GM12801 (cell line): Measurements from ENCODE around the gene NOXO1.

Experiments used
- TF ChIP-seq, protein P1 (sequence below): IDR thresholded peaks from one replicate; pipeline ENCODE4 v1.5.1; 2011; ENCODE audit warnings: control low read depth; ENCODE audit not compliant: insufficient read length; ENCODE audit errors: extremely low read depth

NOXO1 gene

DNA sequence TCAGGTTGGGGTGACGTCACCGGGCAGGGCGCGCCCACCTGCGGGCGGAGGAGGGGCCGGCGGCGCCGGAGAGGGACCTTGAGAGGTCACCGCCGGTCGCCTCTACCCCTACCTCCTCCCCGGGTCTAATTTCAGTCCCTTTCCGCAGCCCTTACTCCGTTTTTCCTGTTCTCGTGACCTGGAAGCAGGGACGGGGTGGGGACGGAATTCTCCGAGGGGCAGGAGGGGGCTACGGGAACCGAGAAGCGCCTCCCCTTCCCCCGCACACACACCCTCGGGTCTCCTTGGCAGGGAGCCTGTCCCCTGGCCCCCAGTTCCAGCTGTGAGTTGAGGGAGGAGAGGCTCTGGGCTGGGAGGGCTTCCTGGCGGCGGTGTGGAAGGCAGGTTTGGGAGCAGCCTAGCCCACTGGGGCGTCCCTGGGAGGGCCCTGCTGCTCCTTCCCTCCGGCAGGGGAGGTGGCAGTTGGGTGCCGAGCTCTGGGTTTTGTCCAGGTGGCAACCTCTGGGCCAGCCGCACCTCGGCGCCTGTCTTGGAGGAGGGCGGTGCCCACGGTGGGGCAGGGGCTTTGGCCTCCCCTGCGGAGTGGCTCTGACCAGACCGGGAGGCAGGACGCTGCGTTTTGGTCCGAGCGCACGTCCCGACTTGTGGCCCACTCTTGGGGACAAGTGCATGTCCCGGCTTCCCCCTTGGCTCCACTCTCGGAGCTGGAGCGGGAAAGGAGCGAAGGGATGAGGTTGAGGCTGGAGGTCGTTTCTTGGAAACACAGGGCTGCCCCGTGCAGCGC lies 9.3 kb upstream of the NOXO1 start:
- TF ChIP-seq, protein P1, sequence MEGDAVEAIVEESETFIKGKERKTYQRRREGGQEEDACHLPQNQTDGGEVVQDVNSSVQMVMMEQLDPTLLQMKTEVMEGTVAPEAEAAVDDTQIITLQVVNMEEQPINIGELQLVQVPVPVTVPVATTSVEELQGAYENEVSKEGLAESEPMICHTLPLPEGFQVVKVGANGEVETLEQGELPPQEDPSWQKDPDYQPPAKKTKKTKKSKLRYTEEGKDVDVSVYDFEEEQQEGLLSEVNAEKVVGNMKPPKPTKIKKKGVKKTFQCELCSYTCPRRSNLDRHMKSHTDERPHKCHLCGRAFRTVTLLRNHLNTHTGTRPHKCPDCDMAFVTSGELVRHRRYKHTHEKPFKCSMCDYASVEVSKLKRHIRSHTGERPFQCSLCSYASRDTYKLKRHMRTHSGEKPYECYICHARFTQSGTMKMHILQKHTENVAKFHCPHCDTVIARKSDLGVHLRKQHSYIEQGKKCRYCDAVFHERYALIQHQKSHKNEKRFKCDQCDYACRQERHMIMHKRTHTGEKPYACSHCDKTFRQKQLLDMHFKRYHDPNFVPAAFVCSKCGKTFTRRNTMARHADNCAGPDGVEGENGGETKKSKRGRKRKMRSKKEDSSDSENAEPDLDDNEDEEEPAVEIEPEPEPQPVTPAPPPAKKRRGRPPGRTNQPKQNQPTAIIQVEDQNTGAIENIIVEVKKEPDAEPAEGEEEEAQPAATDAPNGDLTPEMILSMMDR = no peak

DNA sequence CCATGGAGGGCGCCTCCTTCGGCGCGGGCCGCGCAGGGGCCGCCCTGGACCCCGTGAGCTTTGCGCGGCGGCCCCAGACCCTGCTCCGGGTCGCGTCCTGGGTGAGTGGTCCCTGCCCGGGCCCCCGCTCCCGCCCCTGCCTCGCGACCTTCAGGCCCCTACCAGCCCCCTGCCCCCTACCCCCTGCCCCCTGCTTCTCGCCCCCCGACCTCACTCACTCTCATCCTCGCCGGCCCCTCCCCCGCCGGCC lies 8.8 kb upstream of the NOXO1 start:
- TF ChIP-seq, protein P1 = no peak

DNA sequence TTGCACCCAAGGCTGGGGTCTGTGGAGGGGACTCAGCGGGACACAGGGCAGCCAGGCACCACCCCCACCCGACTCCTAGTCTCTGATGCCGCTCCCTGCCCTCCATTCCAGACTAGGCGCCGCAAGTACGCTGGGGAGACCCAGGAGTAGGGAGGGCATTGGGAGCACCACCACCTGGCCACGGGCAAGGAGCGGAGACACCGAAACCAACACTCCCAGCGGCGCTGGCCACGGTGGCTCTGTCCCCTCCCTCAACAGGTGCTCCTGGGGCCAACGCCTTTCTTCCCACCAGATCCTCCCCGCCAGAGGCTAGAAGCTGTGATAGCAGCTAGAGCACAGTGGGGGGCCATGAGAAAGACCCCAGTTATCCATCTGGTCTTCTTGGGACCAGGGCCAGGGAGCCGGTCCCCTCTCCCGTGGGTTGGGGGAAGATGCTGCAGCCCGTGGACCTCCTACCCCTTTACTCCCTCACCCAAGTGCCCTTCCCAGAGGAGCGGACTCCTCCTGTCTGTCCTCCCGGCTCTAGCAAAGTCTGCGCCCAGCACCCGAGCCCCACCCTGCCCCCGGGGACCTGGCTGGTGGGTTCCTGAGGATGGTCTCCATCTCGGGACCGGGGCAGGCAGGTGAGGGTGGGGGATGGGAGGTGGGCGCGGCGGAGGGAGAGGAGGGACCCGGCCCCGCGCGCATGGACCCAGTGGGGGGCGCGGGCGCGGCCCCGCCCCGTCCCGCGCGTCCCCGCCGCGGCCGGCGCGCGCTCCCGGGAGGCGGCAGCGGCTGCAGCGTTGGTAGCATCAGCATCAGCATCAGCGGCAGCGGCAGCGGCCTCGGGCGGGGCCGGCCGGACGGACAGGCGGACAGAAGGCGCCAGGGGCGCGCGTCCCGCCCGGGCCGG lies 8.2 kb upstream of the NOXO1 start, which contains the start of gene SYNGR3:
Gene SYNGR3 (plus strand): TSS at position 762 of the 892 bp plus-strand sequence. CDS start 133 bp downstream, outside the sequence.
- TF ChIP-seq, protein P1 = no peak

DNA sequence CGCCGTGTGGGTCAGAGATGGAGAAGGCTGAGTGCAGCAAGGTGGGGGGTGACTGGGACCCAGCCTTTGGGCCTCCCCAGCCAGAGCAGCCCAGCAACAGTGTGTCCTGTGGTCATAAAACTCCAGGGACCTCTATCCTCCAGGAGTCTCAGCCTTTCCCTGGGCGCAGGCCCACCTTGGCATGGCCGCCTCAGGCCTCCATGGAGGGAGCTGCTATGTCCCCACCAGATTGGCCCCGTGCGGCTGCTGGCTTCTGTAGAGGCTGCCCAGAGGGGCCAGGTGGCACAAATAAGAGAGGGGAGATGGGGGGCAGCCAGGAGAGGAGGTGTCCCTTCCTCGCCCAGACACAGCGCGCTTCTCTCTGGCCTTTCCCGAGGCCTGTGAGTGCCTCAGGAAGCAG lies 5.9 kb upstream of the NOXO1 start:
- TF ChIP-seq, protein P1 = no peak

DNA sequence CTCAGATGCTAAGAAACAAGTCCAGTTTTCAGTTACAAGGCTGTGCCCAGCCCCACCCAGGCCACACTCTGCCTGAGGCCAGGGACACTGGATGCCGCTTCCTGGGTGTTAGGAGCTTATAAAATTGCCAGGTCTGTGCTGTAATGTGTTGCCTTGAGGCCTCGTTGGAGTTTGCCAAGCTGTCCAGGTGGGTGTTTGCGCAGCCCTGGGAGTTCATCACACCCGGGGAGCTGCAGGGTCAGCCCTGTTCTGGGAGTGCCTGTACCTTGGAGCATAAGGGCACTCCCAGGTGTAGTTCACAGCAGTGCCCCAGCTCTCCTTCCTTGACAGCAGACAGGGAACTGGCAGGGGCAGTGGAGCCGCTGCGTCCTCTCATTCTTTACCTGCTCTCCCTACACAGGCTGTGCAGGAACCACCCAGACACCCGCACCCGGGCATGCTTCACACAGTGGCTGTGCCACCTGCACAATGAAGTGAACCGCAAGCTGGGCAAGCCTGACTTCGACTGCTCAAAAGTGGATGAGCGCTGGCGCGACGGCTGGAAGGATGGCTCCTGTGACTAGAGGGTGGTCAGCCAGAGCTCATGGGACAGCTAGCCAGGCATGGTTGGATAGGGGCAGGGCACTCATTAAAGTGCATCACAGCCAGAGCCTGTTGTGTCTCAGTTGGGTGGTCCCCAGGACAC lies 4.3 kb upstream of the NOXO1 start:
- TF ChIP-seq, protein P1 = no peak

DNA sequence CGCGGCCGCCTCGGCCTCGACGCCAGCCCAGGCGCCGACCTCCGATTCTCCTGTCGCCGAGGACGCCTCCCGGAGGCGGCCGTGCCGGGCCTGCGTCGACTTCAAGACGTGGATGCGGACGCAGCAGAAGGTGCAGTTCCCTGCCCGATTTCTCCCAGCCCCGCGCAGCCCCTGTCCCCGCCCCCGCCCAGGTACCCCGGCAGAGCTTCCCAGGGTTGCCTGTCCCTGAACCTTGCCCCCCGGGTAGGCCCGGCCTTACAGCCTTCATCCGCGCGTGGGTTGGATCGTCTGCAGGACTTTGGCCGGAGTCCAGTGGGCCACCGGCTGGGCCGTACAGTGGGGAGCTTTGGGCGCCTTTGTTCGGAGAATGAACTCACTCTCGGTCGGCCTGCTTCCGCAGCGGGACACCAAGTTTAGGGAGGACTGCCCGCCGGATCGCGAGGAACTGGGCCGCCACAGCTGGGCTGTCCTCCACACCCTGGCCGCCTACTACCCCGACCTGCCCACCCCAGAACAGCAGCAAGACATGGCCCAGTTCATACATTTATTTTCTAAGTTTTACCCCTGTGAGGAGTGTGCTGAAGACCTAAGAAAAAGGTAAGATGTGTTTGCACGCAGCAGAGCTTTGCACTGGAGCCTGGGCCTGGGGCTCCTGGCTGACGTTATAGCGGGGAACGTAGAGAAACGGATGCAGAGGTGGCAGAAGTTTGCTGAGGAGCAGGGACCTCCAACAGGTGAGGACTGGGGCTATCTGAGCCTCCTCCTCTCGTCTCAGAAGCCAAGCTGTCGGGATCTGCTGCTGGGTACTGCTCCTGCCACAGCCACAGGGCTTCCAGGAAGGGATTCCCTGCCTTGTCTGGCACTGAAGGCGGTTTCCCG lies 3.3 kb upstream of the NOXO1 start:
- TF ChIP-seq, protein P1 = no peak
